AG10803 (cell line): ENCODE results near the gene HS2ST1.

Experiments used
- DNase-seq: peaks from one replicate; pipeline ENCODE4 v3.0.0; 2010; ENCODE audit warnings: low read depth
- H3K4me3 ChIP-seq: 2 replicates; pipeline ENCODE4 v1.5.1; 2011; ENCODE audit warnings: mild to moderate bottlenecking, low read length, control low read depth
- TF ChIP-seq, protein P1 (sequence below): conservative IDR thresholded peaks from 2 replicates; pipeline ENCODE4 v1.5.1; 2011; ENCODE audit warnings: mild to moderate bottlenecking, low read length, control low read depth, inconsistent platforms

The HS2ST1 gene

DNA sequence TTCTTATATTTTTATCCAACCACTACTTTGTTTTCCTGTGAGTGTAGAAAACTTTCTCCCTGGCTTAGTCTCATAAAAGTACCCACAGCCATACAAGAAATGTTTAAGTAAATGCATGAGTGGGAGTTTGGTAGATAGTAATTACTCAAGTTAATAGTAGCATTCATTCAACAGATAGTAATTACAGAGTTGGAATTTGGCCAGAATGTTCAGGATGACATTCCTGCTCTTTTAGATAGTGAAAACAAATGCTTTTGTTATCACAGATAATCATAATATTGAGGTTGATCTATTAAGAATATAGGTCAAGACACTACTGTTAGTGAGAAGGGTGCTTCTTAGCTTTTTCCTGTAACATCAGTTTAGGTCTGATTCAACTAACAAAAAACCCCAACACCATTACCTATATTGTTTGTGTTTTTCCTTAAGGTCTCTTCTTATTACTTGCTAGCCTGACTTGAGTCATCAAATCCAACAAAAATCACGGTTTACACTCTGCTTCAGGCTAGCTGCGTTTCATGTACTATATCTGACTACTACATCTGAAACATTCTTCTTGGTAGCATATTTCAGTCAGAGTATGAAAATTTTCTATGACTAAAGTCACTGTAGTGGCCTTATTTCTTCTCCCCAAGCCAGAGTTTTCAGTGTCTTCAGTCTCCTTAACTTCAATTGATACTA lies 163.7 kb downstream of the HS2ST1 start:
- DNase-seq: no peak
- H3K4me3 ChIP-seq: no peak overlapping the region
- TF ChIP-seq, protein P1, sequence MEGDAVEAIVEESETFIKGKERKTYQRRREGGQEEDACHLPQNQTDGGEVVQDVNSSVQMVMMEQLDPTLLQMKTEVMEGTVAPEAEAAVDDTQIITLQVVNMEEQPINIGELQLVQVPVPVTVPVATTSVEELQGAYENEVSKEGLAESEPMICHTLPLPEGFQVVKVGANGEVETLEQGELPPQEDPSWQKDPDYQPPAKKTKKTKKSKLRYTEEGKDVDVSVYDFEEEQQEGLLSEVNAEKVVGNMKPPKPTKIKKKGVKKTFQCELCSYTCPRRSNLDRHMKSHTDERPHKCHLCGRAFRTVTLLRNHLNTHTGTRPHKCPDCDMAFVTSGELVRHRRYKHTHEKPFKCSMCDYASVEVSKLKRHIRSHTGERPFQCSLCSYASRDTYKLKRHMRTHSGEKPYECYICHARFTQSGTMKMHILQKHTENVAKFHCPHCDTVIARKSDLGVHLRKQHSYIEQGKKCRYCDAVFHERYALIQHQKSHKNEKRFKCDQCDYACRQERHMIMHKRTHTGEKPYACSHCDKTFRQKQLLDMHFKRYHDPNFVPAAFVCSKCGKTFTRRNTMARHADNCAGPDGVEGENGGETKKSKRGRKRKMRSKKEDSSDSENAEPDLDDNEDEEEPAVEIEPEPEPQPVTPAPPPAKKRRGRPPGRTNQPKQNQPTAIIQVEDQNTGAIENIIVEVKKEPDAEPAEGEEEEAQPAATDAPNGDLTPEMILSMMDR: no peak

DNA sequence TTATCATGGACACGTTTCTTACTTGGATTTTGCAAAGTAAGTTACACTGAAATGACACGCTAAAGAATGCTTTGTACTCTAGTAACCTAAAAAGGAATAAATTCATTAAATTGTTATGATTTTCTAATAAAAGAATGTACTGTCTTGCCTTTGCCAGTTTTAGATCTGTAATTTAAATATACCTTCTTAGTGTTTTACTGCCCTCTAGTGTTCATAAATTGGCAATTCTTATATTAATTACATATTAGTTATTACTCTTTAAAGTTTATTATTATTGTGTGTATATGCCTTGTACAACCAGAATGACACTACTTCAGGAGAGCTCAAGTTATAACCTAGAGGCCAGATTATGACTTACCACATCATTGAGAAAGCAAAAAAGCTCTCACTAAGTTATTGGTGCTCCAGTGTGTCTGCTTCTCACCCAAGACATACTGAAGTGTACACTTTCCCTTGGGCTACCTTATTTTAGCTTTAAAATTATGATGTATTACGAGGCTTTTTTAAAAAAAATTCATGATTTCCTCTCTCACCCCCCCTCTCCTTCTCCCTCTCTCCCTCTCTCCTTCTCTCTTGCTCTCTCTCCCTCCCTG lies 169.9 kb downstream of the HS2ST1 start:
- H3K4me3 ChIP-seq: no peak overlapping the region
- peak; percentile 51 for DNase-seq
- TF ChIP-seq, protein P1: peak; percentile 56

DNA sequence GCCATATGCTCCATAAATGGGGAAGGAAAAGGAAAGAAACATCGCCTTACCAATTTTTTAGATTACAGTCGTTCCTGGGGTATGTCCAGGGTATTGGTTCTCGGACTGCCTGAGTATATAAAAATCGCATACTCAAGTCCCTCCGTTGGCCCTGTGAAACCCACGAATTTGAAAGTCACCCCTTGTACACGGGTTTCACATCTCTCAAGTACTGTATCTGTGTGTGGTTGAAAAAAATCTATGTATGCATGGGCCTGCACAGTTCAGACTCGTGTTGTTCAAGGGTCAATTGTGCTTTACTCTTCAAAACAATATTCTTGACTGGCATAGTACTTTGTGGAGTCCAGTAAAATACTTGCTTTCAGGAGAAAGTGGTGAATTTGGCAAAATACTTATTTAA lies 171.7 kb downstream of the HS2ST1 start:
- TF ChIP-seq, protein P1: no peak
- no peak overlapping the region for H3K4me3 ChIP-seq
- DNase-seq: no peak

DNA sequence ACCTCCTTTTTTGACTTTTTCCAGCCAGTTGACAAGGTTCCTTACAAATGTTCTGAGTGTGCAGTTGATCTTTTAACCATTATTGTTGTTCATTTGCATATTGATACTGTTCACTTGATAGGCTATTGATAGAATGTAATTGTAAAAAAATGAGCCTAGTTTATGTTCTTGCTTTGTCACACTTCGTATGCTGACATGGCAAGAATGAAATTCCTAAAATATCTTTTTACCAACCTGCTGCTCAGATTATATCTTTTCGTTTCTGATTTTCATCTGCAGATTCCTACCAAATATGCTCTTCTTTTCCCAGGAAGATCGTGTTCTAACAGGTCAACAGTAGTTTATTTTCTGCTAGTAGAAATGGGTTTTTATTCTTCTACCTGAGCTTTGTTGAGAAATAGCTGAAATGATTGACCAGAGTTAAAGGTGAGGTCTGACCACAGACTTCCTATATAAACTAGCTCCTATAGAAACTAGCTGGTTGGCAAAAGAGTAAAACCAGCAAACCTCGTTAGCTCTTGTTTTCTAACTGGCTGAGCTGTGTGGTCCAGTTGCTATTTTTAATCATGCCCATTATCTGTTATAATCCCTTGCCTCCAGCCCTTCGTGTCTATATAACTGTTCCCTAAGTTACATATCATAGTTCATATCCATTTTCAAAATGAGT lies 174.8 kb downstream of the HS2ST1 start:
- no peak overlapping the region for H3K4me3 ChIP-seq
- DNase-seq: no peak
- TF ChIP-seq, protein P1: no peak

DNA sequence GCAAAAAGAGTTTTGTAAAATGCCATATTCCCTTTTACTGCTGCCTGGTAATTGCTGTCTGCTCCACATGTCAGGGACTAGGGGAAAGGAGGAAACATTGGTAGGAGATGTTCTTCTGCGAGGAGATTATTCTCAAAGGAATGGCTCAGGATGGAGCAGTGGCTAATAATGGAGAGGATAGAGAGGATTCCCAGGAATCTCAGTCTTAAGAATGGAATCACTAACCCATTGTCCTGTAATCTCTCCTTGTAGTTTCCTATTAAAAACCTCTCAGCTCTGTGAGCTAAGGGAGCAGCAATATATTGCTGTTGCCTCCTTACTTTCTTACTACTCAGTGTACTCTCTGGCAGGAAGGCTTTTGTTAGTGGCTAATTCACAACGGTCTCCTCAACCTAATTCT lies 175.4 kb downstream of the HS2ST1 start:
- TF ChIP-seq, protein P1: no peak
- no peak overlapping the region for H3K4me3 ChIP-seq
- no peak for DNase-seq

DNA sequence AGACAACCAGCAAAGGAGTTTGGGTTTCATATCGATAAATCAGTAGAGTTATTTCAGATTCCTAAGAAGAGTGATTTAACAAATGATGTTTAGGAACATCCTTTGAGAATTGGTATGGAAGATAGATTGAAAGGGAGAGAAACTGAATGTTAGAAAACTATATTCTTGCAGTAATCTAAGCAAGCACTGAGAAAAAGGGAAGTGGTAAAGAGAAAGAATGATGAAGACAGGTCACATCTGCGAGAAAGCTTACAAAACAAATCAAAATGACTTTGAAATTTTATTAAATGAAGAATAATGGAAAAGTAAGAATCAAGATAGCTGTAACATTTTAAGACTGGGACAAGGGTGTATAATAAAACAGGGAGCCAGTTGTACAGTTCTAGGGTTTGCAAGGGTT lies 177.0 kb downstream of the HS2ST1 start:
- TF ChIP-seq, protein P1: no peak
- H3K4me3 ChIP-seq: no peak overlapping the region
- no peak for DNase-seq

DNA sequence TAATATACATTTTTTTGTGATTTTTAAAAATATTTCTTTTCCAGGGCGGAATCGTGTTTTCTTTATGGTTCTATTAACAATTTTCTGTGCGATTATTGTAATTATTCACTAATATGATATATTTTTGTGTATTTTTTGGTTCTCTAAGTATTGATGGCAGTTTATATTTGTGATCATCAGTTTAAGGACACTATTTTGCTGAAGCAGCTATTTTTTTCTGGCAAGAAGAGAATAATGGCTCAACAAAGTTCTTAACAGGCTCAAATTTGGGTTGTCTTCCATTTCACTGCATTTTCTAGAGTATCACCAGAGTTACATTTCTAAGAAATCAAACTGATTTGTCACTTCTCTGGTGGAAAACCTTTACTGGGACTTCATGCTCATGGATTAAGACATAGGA lies 178.4 kb downstream of the HS2ST1 start:
- no peak overlapping the region for H3K4me3 ChIP-seq
- TF ChIP-seq, protein P1: no peak
- no peak for DNase-seq
